Measurements from ENCODE around the gene GTF3C2. TPM values are rescaled to one million over a fixed set of nuclear protein-coding genes. Genes with fewer than 3 reads are reported as not detected.

The GTF3C2 gene
- total and polyA plus RNA-seq, 10 of the 15 experiments (the other 5 are each of a cell fraction or from before 2014, with no cell fraction given) = 45.9 to 105 (median 80.3) TPM

DNA sequence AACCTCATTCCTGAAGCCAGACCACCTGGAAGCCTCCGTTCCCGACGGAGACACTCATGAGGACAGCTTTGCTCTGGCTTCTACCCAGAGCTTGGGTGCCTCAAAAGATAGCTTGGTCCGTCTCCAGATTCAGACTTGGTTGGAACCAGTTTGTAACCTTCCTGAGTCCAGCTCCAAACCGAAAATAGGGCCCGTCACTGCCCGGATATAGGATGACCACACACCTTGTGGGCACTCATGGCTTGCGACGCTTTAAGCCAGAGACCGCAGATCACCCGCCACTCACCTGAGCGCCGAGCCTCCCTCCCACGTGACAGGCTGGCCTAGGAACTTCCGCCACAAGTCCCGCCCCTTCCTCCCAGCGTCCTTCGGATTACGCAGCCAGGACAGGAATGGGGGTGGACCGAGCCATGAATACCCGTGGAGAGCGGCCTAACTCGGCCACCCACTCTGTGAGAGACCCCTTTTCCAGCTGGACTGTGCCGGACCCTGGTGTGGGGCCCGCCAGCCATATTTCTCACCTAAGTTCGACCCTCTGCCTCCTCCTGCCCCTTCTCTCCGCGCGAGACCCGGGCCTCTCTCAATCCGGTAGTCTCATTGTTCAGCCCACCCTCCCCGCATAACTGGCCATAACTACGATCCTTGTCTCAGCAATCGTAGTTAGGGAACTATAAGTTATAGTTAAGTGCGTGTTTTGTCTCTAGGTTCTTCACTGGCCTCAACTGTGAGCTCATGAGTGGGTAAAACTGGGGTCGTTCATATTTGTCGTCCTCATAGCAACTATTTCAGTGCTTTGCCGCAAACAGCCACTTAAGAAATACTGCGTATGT, 33.6 kb downstream of the GTF3C2 start, which contains the start of gene MPV17 (continued):
- TF ChIP-seq, protein P1, sequence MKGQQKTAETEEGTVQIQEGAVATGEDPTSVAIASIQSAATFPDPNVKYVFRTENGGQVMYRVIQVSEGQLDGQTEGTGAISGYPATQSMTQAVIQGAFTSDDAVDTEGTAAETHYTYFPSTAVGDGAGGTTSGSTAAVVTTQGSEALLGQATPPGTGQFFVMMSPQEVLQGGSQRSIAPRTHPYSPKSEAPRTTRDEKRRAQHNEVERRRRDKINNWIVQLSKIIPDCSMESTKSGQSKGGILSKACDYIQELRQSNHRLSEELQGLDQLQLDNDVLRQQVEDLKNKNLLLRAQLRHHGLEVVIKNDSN (IDR thresholded peaks at IDR 0.05; ENCODE audit: borderline replicate concordance, extremely low read length, insufficient read depth, low read depth, low read length) = peak; percentile 96
- TF ChIP-seq TBL1XR1 (IDR thresholded peaks at IDR 0.05; ENCODE audit: low read depth, low read length) (no peak), BCL11A (IDR thresholded peaks at IDR 0.05; ENCODE audit: low read depth, low read length) (no peak), FOXM1 (IDR thresholded peaks at IDR 0.05; ENCODE audit: low read depth, low read length) (no peak; the same call in 1 of the 2 replicates), SMAD1 (IDR thresholded peaks at IDR 0.05; ENCODE audit: low read depth, partially characterized antibody) (no peak), MTA3 (IDR thresholded peaks at IDR 0.05; ENCODE audit: borderline replicate concordance, low read length) (peak; percentile 87; the same call in 1 of the 2 replicates), IKZF2 (IDR thresholded peaks at IDR 0.05) (0 out of 4 replicates have a peak, but pooled peaks of 1 of the 2 experiments have one; percentile 53), SREBF1 (IDR thresholded peaks at IDR 0.05; ENCODE audit: low read length) (no peak), RB1 (IDR thresholded peaks at IDR 0.05; ENCODE audit: borderline replicate concordance) (no peak), ZSCAN29 (IDR thresholded peaks at IDR 0.05) (no peak), CHD1 (IDR thresholded peaks at IDR 0.05; ENCODE audit: low read depth, low read length) (no peak)
- TF ChIP-seq, protein P2, sequence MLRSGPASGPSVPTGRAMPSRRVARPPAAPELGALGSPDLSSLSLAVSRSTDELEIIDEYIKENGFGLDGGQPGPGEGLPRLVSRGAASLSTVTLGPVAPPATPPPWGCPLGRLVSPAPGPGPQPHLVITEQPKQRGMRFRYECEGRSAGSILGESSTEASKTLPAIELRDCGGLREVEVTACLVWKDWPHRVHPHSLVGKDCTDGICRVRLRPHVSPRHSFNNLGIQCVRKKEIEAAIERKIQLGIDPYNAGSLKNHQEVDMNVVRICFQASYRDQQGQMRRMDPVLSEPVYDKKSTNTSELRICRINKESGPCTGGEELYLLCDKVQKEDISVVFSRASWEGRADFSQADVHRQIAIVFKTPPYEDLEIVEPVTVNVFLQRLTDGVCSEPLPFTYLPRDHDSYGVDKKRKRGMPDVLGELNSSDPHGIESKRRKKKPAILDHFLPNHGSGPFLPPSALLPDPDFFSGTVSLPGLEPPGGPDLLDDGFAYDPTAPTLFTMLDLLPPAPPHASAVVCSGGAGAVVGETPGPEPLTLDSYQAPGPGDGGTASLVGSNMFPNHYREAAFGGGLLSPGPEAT (IDR thresholded peaks at IDR 0.05; ENCODE audit: low read depth) = peak; percentile 81
- TF ChIP-seq, protein P3, sequence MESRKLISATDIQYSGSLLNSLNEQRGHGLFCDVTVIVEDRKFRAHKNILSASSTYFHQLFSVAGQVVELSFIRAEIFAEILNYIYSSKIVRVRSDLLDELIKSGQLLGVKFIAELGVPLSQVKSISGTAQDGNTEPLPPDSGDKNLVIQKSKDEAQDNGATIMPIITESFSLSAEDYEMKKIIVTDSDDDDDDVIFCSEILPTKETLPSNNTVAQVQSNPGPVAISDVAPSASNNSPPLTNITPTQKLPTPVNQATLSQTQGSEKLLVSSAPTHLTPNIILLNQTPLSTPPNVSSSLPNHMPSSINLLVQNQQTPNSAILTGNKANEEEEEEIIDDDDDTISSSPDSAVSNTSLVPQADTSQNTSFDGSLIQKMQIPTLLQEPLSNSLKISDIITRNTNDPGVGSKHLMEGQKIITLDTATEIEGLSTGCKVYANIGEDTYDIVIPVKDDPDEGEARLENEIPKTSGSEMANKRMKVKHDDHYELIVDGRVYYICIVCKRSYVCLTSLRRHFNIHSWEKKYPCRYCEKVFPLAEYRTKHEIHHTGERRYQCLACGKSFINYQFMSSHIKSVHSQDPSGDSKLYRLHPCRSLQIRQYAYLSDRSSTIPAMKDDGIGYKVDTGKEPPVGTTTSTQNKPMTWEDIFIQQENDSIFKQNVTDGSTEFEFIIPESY (IDR thresholded peaks at IDR 0.05) = no peak
- TF ChIP-seq, protein P4, sequence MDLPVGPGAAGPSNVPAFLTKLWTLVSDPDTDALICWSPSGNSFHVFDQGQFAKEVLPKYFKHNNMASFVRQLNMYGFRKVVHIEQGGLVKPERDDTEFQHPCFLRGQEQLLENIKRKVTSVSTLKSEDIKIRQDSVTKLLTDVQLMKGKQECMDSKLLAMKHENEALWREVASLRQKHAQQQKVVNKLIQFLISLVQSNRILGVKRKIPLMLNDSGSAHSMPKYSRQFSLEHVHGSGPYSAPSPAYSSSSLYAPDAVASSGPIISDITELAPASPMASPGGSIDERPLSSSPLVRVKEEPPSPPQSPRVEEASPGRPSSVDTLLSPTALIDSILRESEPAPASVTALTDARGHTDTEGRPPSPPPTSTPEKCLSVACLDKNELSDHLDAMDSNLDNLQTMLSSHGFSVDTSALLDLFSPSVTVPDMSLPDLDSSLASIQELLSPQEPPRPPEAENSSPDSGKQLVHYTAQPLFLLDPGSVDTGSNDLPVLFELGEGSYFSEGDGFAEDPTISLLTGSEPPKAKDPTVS (IDR thresholded peaks at IDR 0.05; ENCODE audit: low read depth, low read length) = no peak
- TF ChIP-seq, protein P5, sequence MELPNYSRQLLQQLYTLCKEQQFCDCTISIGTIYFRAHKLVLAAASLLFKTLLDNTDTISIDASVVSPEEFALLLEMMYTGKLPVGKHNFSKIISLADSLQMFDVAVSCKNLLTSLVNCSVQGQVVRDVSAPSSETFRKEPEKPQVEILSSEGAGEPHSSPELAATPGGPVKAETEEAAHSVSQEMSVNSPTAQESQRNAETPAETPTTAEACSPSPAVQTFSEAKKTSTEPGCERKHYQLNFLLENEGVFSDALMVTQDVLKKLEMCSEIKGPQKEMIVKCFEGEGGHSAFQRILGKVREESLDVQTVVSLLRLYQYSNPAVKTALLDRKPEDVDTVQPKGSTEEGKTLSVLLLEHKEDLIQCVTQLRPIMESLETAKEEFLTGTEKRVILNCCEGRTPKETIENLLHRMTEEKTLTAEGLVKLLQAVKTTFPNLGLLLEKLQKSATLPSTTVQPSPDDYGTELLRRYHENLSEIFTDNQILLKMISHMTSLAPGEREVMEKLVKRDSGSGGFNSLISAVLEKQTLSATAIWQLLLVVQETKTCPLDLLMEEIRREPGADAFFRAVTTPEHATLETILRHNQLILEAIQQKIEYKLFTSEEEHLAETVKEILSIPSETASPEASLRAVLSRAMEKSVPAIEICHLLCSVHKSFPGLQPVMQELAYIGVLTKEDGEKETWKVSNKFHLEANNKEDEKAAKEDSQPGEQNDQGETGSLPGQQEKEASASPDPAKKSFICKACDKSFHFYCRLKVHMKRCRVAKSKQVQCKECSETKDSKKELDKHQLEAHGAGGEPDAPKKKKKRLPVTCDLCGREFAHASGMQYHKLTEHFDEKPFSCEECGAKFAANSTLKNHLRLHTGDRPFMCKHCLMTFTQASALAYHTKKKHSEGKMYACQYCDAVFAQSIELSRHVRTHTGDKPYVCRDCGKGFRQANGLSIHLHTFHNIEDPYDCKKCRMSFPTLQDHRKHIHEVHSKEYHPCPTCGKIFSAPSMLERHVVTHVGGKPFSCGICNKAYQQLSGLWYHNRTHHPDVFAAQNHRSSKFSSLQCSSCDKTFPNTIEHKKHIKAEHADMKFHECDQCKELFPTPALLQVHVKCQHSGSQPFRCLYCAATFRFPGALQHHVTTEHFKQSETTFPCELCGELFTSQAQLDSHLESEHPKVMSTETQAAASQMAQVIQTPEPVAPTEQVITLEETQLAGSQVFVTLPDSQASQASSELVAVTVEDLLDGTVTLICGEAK (IDR thresholded peaks at IDR 0.05; ENCODE audit: borderline replicate concordance) = peak; percentile 87
- TF ChIP-seq, protein P6, sequence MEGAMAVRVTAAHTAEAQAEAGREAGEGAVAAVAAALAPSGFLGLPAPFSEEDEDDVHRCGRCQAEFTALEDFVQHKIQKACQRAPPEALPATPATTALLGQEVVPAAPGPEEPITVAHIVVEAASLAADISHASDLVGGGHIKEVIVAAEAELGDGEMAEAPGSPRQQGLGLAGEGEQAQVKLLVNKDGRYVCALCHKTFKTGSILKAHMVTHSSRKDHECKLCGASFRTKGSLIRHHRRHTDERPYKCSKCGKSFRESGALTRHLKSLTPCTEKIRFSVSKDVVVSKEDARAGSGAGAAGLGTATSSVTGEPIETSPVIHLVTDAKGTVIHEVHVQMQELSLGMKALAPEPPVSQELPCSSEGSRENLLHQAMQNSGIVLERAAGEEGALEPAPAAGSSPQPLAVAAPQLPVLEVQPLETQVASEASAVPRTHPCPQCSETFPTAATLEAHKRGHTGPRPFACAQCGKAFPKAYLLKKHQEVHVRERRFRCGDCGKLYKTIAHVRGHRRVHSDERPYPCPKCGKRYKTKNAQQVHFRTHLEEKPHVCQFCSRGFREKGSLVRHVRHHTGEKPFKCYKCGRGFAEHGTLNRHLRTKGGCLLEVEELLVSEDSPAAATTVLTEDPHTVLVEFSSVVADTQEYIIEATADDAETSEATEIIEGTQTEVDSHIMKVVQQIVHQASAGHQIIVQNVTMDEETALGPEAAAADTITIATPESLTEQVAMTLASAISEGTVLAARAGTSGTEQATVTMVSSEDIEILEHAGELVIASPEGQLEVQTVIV (IDR thresholded peaks at IDR 0.05; ENCODE audit: borderline replicate concordance, partially characterized antibody) = no peak

All from GM12878 (cell line).